GM21360 (cell line): Measurements from ENCODE around the gene CCT2.
A peak's percentile ranks its signal among the peaks of the same experiment; 100 is the strongest.

Source experiments
- ATAC-seq: cut with Tn5 transposase; IDR thresholded peaks from one replicate; pipeline ENCODE4 v1.9.1; 2021; ENCODE audit warnings: mild to moderate bottlenecking, moderate library complexity; ENCODE audit not compliant: unreplicated experiment

Gene CCT2

DNA sequence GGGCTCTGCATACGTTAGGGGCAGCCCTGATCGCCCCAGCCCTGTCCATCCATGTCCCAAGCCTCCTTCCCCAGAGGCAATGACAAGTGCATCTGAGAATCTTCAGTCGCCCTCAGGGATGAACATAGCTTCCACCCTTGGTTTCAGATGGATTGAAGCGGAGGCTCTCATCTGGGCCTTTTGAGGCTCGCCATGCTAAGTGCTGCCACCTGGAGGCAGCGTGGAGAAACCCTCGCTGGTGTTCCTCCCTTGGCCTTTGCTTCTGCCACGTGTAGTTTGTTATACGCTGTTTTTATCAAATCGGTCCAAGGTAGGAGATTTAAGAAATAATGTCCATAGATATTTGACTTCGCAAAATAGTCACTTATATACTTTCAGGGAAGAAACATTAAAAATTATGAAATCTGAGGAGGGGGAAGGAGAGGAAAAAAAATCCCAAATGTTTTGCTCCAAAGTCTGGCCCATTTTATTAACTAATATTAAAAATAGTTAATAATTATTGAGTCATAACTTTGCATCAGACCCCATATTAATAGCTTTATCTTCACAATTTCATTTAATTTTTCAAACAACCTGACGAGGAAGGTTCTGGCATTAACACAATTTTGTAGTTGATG is 54.2 kb downstream of the CCT2 start:
- ATAC-seq = peak; percentile 69

- no peak for ATAC-seq
Measured at GRCh38 chr12:69641546-69641945, 56.3 kb downstream of the CCT2 start.

- no peak for ATAC-seq
Measured at GRCh38 chr12:69642531-69642930, 57.3 kb downstream of the CCT2 start.

- ATAC-seq = no peak
Measured at GRCh38 chr12:69644511-69644910, 59.3 kb downstream of the CCT2 start.

DNA sequence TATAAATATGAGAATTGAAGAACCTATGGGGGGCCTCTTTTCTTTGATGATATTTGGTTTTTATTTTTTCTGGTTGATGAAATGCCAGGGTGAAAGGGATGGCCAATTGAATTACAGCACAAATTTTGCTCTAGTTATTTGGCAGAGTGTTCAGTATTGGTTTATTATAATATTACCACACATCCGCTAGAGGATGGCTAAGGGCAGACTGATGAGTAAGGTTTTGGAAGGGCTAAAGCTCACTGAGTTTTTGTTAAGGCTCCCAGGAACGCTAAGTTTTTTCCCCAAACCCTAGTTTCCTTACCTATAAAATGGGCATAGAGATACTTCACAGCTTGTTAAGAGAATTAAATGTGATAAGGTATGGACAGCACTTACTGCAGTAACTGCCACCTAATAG is 59.8 kb downstream of the CCT2 start:
- no peak for ATAC-seq

- ATAC-seq = no peak
Measured at GRCh38 chr12:69647178-69647577, 61.9 kb downstream of the CCT2 start.

GRCh38 chr12:69648476-69648875 is 63.2 kb downstream of the CCT2 start:
- no peak for ATAC-seq

GRCh38 chr12:69649529-69649928 is 64.3 kb downstream of the CCT2 start:
- ATAC-seq = no peak
